ENCODE data around the gene TRIM75.
"Not testable (repeated sequence)": the region's sequence is repeated elsewhere in the genome, so short reads cannot be mapped to it uniquely, and the experiment has no call there.

TRIM75 gene

DNA sequence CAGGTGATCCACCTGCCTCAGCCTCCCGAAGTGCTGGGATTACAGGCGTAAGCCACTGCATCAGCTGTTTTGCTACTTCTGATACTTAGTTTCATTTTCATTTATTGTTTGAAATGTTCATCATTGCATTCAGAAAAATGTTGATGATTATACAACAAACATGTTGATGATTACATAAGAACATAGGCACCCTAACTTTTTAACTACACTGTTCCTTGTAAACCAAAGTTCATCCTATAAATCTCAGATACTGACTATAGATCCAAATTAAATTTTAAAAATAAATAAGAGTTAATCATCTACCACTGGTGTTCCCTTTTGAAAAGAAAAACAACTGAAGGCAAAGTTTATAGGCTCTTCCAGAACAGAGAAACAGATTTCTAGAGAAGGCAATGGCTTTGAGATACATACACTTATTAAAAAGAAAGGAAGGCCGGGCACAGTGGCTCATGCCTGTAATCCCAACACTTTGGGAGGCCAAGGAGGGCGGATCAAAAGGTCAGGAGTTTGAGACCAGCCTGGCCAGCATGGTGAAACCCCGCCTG is 23.4 kb downstream of the TRIM75 start:
- DNase-seq (ENCODE audit: low spot score) = no peak
- FAIRE-seq = no peak

DNA sequence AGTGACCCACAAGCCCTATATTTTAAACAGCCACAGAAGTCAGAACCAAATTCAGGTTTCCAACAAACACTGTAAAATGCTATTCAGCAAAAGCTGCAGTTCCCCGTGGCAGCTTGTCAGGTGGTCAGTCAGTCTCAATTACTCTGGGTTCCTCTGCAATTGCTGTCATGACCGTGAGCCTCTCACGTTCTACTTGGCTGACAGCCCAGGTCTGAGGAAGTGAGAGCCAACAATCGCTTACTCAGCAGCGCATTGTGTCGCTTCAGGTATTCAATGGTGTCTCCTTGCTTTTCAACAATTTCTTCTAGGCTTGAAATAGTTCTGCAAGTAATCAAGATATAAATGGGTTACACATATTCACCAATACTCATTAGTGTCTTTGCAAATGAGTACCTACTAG is 25.8 kb downstream of the TRIM75 start:
- FAIRE-seq (no peak), DNase-seq (ENCODE audit: low spot score) (peak; percentile 21)

DNA sequence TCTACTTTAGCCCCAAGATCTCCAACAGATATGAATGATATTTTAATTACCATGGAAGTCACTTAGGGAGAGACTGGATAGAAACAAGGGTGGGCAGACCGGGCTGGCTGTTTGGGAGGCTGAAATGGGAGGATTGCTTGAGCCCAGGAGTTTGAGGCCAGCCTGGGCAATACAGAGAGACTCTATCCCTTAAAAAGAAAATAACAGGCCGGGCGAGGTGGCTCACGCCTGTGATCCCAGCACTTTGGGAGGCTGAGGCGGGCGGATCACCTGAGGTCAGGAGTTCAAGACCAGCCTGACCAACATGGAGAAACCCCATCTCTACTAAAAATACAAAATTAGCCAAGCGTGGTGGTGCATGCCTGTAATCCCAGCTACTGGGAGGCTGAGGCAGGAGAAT is 31.1 kb downstream of the TRIM75 start:
- not testable (repeated sequence) for FAIRE-seq; DNase-seq (ENCODE audit: low spot score)

GRCh38 chr4:165085946-165086345 is 32.3 kb downstream of the TRIM75 start:
- no peak for FAIRE-seq
- no peak for DNase-seq (ENCODE audit: low spot score)

GRCh38 chr4:165088366-165088765 is 34.7 kb downstream of the TRIM75 start:
- DNase-seq (ENCODE audit: low spot score) (no peak), FAIRE-seq (no peak)

- DNase-seq (ENCODE audit: low spot score); FAIRE-seq: not testable (repeated sequence)
These were observed 38.5 kb downstream of the TRIM75 start for GRCh38 chr4:165092187-165092586.

DNA sequence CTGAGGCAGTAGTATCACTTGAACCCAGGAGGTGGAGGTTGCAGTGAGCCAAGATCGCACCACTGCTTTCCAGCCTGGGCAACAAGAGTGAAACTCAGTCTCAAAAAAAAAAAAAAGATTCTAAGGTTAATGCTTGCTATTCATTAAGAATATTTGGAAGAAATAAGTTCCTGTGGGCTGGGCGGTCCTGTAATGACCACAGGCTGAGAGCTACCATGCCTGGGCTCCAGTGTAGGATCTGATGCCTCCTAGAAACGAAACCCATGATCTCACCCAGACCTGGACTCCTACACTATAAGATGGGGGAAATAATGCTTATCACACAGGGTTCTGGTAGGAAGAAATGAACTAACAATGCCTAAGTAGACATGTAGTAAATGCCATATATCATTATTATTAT is 41.2 kb downstream of the TRIM75 start:
- FAIRE-seq (no peak), DNase-seq (ENCODE audit: low spot score) (no peak)

DNA sequence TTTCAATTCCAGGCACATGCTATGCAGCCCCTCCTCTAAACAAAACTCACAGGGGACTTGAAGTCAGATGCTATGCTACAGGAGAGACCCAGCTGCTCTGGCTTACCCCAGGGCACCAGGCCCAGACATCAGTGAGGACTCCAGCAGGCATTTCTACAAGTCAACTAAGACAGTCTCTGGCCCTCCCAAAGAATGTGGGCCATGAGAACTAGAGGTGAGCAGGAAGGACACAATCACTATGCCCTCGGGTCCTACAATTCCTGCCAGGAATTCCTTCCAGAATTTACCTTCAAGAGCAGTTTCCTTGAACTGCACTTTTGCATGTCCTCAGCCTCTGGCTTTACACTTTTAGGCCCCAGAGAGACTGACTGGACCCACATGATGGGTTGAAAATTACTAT is 41.6 kb downstream of the TRIM75 start:
- DNase-seq (ENCODE audit: low spot score) = no peak
- FAIRE-seq = no peak

DNA sequence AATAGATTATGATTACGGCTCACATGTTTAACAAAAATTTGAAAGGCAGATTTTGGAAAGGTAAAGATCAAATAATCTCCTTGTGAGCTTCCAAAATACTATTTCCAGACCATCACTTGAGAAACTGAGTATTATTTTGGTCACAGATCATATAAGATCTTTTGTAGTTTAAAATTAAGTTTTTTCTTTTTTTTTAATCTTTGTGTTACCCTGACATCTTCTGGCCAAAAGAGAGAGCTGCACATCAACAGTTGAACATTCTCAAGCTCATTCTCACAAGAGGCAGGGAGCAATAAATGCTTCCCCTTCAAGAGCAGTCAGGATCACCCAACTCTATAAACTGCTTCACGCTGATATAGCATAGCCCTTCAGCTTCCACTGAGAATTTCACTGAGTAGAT is 43.1 kb downstream of the TRIM75 start:
- FAIRE-seq (no peak), DNase-seq (ENCODE audit: low spot score) (peak; percentile 37)

- no peak for FAIRE-seq
- no peak for DNase-seq (ENCODE audit: low spot score)
These were observed 48.0 kb downstream of the TRIM75 start for GRCh38 chr4:165101641-165102040.

DNA sequence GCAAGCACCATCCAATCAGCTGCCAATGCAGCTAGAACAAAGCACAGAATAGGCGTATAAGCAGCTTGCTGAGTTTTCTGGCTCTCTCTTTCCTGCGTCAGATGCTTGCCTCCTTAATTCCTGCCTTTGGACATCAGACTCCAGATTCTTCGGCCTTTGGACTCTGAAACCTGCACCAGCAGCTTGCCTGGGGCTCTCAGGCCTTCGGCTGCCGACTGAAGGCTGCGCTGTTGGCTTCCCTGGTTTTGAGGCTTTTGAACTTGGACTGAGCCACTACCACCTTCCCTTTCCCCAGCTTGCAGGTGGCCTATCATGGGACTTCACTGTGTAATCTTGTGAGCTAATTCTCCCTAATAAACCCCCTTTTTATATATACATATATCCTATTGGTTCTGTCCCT is 52.9 kb downstream of the TRIM75 start:
- DNase-seq (ENCODE audit: low spot score) (no peak), FAIRE-seq (no peak)

Data from urothelium cell line (cell line).